HFF-Myc (cell line): Measurements from ENCODE around the gene FHAD1.
"Not testable (repeated sequence)": the region's sequence is repeated elsewhere in the genome, so short reads cannot be mapped to it uniquely, and the experiment has no call there.

ENCODE experiments used
- DNase-seq: peaks from one replicate; pipeline ENCODE4 v3.0.0-alpha.2; 2011; ENCODE audit warnings: low read depth; ENCODE audit errors: extremely low read depth
- H3K4me3 ChIP-seq: replicated peaks from 2 replicates; pipeline ENCODE4 v1.5.1; 2011; ENCODE audit warnings: low read depth, mild to moderate bottlenecking, control low read depth, low read length
- TF ChIP-seq, protein P1 (sequence below): IDR thresholded peaks from 2 replicates; pipeline ENCODE4 v1.5.1; 2012; ENCODE audit warnings: mild to moderate bottlenecking, low read depth, low read length, control low read depth; ENCODE audit errors: missing control alignments

FHAD1 gene

GRCh38 chr1:15289251-15289651 is 42.2 kb downstream of the FHAD1 start:
- DNase-seq, result no peak
- TF ChIP-seq, protein P1, sequence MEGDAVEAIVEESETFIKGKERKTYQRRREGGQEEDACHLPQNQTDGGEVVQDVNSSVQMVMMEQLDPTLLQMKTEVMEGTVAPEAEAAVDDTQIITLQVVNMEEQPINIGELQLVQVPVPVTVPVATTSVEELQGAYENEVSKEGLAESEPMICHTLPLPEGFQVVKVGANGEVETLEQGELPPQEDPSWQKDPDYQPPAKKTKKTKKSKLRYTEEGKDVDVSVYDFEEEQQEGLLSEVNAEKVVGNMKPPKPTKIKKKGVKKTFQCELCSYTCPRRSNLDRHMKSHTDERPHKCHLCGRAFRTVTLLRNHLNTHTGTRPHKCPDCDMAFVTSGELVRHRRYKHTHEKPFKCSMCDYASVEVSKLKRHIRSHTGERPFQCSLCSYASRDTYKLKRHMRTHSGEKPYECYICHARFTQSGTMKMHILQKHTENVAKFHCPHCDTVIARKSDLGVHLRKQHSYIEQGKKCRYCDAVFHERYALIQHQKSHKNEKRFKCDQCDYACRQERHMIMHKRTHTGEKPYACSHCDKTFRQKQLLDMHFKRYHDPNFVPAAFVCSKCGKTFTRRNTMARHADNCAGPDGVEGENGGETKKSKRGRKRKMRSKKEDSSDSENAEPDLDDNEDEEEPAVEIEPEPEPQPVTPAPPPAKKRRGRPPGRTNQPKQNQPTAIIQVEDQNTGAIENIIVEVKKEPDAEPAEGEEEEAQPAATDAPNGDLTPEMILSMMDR, result no peak
- no peak overlapping the region for H3K4me3 ChIP-seq

GRCh38 chr1:15290382-15290781 is 43.4 kb downstream of the FHAD1 start:
- H3K4me3 ChIP-seq, result no peak overlapping the region
- DNase-seq, result peak; percentile 35
- TF ChIP-seq, protein P1, result no peak

GRCh38 chr1:15295696-15296095 is 48.7 kb downstream of the FHAD1 start:
- DNase-seq, result no peak
- H3K4me3 ChIP-seq, result no peak overlapping the region
- TF ChIP-seq, protein P1, result no peak

DNA sequence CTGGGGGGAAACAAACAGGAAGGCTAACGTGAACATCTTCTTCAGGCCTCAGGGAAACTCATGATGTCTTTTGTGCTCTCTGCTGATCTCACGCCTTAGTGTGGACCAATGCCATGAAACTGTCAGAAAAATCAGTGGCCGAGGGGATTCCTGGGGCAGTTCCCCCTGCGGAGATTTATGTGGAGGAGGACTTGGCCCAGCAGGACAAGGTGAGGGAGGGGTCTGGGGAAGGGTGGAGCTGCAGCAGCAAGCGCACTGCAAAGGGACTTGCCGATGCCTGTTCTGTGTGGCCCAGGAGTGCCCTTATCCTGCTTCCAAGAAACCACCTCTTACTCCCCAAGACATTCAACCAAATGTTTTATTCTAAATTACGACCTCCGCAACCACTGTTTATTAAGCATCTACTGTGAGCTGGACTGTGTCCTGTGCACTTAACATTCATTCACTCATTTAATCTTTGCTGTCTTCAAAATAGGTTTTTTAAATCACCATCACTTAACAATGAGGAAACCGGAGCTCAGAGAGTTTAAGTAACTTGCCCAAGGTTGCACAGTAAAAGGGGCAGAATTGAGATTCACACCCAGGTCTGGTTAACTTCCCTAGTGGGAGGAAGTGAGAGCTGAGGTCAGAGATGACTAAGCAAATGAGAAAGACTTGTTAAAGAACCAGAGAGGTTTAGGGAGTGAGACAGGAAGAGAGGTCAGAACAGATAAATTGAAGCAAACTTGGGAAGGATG is 49.7 kb downstream of the FHAD1 start:
- H3K4me3 ChIP-seq, result no peak overlapping the region
- no peak for DNase-seq
- TF ChIP-seq, protein P1, result no peak

- DNase-seq, H3K4me3 ChIP-seq: not testable (repeated sequence)
Measured at GRCh38 chr1:15297975-15298374, 51.0 kb downstream of the FHAD1 start.

DNA sequence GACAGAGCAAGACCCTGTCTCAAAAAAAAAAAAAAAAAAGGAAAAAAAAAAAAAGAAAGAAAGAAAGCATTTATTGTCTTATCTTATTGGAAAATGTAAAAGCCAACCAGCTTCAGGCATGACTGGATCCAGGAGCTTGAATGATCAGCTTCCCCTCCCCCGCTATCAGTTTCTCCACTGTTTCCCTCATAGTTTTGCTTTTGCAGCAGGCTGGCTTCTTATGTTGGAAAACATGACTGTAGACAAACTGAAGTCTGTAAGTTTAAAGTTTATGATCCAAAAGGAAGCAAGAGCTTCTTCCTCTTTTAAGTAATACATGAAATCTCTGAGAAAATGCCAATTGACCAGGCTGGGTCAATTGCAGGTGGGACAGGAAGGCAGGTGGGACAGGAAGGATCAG is 52.2 kb downstream of the FHAD1 start:
- TF ChIP-seq, protein P1, result no peak
- H3K4me3 ChIP-seq, result no peak overlapping the region
- DNase-seq, result no peak

- DNase-seq, result no peak
- TF ChIP-seq, protein P1, result no peak
- no peak overlapping the region for H3K4me3 ChIP-seq
Measured at GRCh38 chr1:15299806-15300205, 52.8 kb downstream of the FHAD1 start.
